CD4-positive, alpha-beta memory T cell (primary cell): ENCODE measurements around the gene SUN1. TPM values are rescaled to one million over a fixed set of nuclear protein-coding genes. Genes with fewer than 3 reads are reported as not detected.
A peak's percentile ranks its signal among the peaks of the same experiment; 100 is the strongest.

Experiments
- CTCF ChIA-PET: fragments of 350-600 bp; sonication (Branson Sonifier 250); formaldehyde crosslinking; loops from one replicate; lab custom pipeline; 2021; ENCODE audit warnings: inconsistent platforms; ENCODE audit not compliant: partially characterized antibody; lab: Charles Lee
- POLR2A ChIA-PET: fragments of 350-600 bp; sonication (Branson Sonifier 250); formaldehyde crosslinking; loops from one replicate; lab custom pipeline; 2021; ENCODE audit not compliant: partially characterized antibody; lab: Charles Lee
- DNase-seq, 5 donors: peaks; one replicate each; pipeline versions ENCODE4 v3.0.0 to v3.0.0-alpha.2; 2020 to 2022; ENCODE audit warnings: mixed read lengths in 1 of 5
- H3K27ac ChIP-seq: one replicate; pipeline ENCODE4 v1.7.0; 2013; ENCODE audit warnings: low read depth, low read length
- H3K27me3 ChIP-seq: 2 replicates; pipeline ENCODE4 v1.7.0; 2013; ENCODE audit warnings: mild to moderate bottlenecking, low read length, moderate library complexity; ENCODE audit not compliant: insufficient read depth
- H3K36me3 ChIP-seq: 2 replicates; pipeline ENCODE4 v1.7.0; 2013; ENCODE audit warnings: mild to moderate bottlenecking, low read length, moderate library complexity; ENCODE audit not compliant: insufficient read depth
- H3K4me1 ChIP-seq: 2 replicates; pipeline ENCODE4 v1.7.0; 2013; ENCODE audit warnings: mild to moderate bottlenecking, low read length, moderate library complexity; ENCODE audit not compliant: insufficient read depth
- H3K4me3 ChIP-seq, 2 donors: one replicate each; pipeline ENCODE4 v1.7.0; 2013; ENCODE audit warnings: low read length in 2 of 2, mild to moderate bottlenecking in 1 of 2
- H3K9me3 ChIP-seq, 2 donors: one replicate each; pipeline ENCODE4 v1.7.0; 2013; ENCODE audit warnings: low read length in 2 of 2, control low read depth in 1 of 2; ENCODE audit not compliant: control insufficient read depth in 1 of 2
- H3K27ac Mint-ChIP-seq, 7 donors: one replicate each; pipeline ENCODE4 v1.8.0; 2020 to 2021; ENCODE audit warnings: mixed read lengths in 7 of 7, mild to moderate bottlenecking in 6 of 7, inconsistent platforms in 3 of 7, moderate library complexity in 3 of 7
- H3K27me3 Mint-ChIP-seq, 2 donors: one replicate each; pipeline ENCODE4 v1.8.0; 2020 to 2021; ENCODE audit warnings: mixed read lengths in 2 of 2
- H3K36me3 Mint-ChIP-seq, 2 donors: one replicate each; pipeline ENCODE4 v1.8.0; 2020 to 2021; ENCODE audit warnings: mixed read lengths in 2 of 2, inconsistent platforms in 1 of 2, mild to moderate bottlenecking in 1 of 2
- H3K4me1 Mint-ChIP-seq, 4 donors: one replicate each; pipeline ENCODE4 v1.8.0; 2020 to 2021; ENCODE audit warnings: mixed read lengths in 4 of 4, mild to moderate bottlenecking in 1 of 4
- H3K4me3 Mint-ChIP-seq, 8 donors: one replicate each; pipeline ENCODE4 v1.8.0; 2020 to 2021; ENCODE audit warnings: mixed read lengths in 8 of 8, mild to moderate bottlenecking in 7 of 8, moderate library complexity in 6 of 8, inconsistent platforms in 3 of 8
- H3K9me3 Mint-ChIP-seq, 8 donors: one replicate each; pipeline ENCODE4 v1.8.0; 2020 to 2021; ENCODE audit warnings: mixed read lengths in 8 of 8, mild to moderate bottlenecking in 5 of 8, inconsistent platforms in 3 of 8, moderate library complexity in 1 of 8
- intact Hi-C: fragments of 100-400 bp; cut with micrococcal nuclease; formaldehyde crosslinking; loops from one replicate; pipeline ENCODE4 v1.15.1; 2023
- polyA plus RNA-seq, 2 donors: library from polyadenylated mRNA; unstranded; fragments of 300-500 nt; fragmentation: Illumina TruSeq; gene quantifications; one replicate each; pipeline ENCODE4 v1.2.3, GENCODE V29; 2021
- total RNA-seq, 2 experiments: library from RNA; stranded (reverse); gene quantifications; one replicate each; pipeline ENCODE4 v1.2.3, GENCODE V29; 2021

SUN1 gene
- total and polyA plus RNA-seq, 4 experiments from 2014 or later, result 53.7 to 210 (median 131) TPM

GRCh38 chr7:876972-877311 lies 44.7 kb downstream of the SUN1 start:
- POLR2A ChIA-PET, result interaction anchor here (0.7 to 3.2 kb wide), 9 partner anchors 11 to 525 kb away, joined by 3 to 18 read pairs (median 5); partner anchors contain the start of genes COX19 and SUN1
- CTCF ChIA-PET, result no interaction called here
- H3K4me3 ChIP-seq, result peak overlapping the region; percentile 11 to 68
- intact Hi-C loops, result loop anchor here (1.0 to 5.0 kb wide), 6 partner anchors 46 to 272 kb away; partner anchors contain the start of genes COX19, DNAAF5 and PRKAR1B
- Mint-ChIP-seq H3K9me3 (no peaks in the 10 kb centered on the region), H3K36me3 (peaks cover 8 to 31% of the 10 kb centered on the region in 2 donors), H3K4me3 (peak overlapping the region; percentile 87 to 96 (median 91)), H3K4me1 (peaks cover 19 to 46% (median 35%) of the 10 kb centered on the region in 4 donors), H3K27me3 (no peaks in the 10 kb centered on the region), H3K27ac (peak overlapping the region; percentile 83 to 96 (median 94))
- H3K27ac ChIP-seq, result peak overlapping the region; percentile 84
- H3K36me3 ChIP-seq, result peaks cover 7% of the 10 kb centered on the region
- no peaks in the 10 kb centered on the region for H3K27me3 ChIP-seq
- peaks cover 48% of the 10 kb centered on the region for H3K4me1 ChIP-seq
- no peaks in the 10 kb centered on the region for H3K9me3 ChIP-seq
- peak in 1 of 5 donors; percentile 59 for DNase-seq

- H3K4me3 Mint-ChIP-seq, result peak overlapping the region; percentile 87 to 96 (median 91)
- intact Hi-C loops, result loop anchor here (2.0 to 5.0 kb wide), 2 partner anchors 150 to 273 kb away; partner anchors contain the start of genes DNAAF5 and PRKAR1B
- peak overlapping the region; percentile 38 to 68 for H3K4me3 ChIP-seq
- H3K27me3 Mint-ChIP-seq, result no peaks in the 10 kb centered on the region
- H3K27me3 ChIP-seq, result no peaks in the 10 kb centered on the region
- ChIA-PET CTCF (no interaction called here), POLR2A (interaction anchor here (0.7 to 3.2 kb wide), 9 partner anchors 10 to 525 kb away, joined by 3 to 18 read pairs (median 5); partner anchors contain the start of genes COX19 and SUN1)
- H3K36me3 ChIP-seq, result peaks cover under 1% of the 10 kb centered on the region
- no peak for DNase-seq
- peaks cover 21 to 49% (median 37%) of the 10 kb centered on the region in 4 donors for H3K4me1 Mint-ChIP-seq
- H3K36me3 Mint-ChIP-seq, result peaks cover 10 to 27% of the 10 kb centered on the region in 2 donors
- H3K9me3 Mint-ChIP-seq, result no peaks in the 10 kb centered on the region
- peak overlapping the region; percentile 84 for H3K27ac ChIP-seq
- H3K4me1 ChIP-seq, result peaks cover 48% of the 10 kb centered on the region
- H3K9me3 ChIP-seq, result no peaks in the 10 kb centered on the region
- peak overlapping the region; percentile 83 to 96 (median 94) for H3K27ac Mint-ChIP-seq
These were observed 45.3 kb downstream of the SUN1 start for GRCh38 chr7:877312-878232.

- Histone ChIP-seq H3K27me3 (no peaks in the 10 kb centered on the region), H3K4me3 (no peak overlapping the region), H3K36me3 (no peaks in the 10 kb centered on the region), H3K9me3 (no peaks in the 10 kb centered on the region), H3K27ac (no peak overlapping the region), H3K4me1 (peaks cover 44% of the 10 kb centered on the region)
- ChIA-PET POLR2A (interaction anchor here (0.6 to 1.2 kb wide), 2 partner anchors 20 to 95 kb away, joined by 3 to 5 read pairs; no protein-coding TSS in a partner anchor), CTCF (no interaction called here)
- no peak for DNase-seq
- intact Hi-C loops, result loop anchor here (5.0 kb wide), 1 partner anchor 152 kb away; the partner anchor contains the start of genes DNAAF5 and PRKAR1B
- Mint-ChIP-seq H3K27me3 (no peaks in the 10 kb centered on the region), H3K36me3 (peaks cover 5 to 16% of the 10 kb centered on the region in 2 donors), H3K4me3 (peak overlapping the region; percentile 29 to 74 (median 58)), H3K9me3 (no peaks in the 10 kb centered on the region), H3K4me1 (peaks cover 15 to 45% (median 31%) of the 10 kb centered on the region in 4 donors), H3K27ac (peak overlapping the region in 4 of 7 donors; percentile 18 to 94 (median 46))
These were observed 46.8 kb downstream of the SUN1 start for GRCh38 chr7:879093-879492.

GRCh38 chr7:879706-880105 lies 47.4 kb downstream of the SUN1 start:
- no peaks in the 10 kb centered on the region for H3K9me3 ChIP-seq
- Mint-ChIP-seq H3K9me3 (no peaks in the 10 kb centered on the region), H3K36me3 (peaks cover 5 to 16% of the 10 kb centered on the region in 2 donors), H3K27me3 (no peaks in the 10 kb centered on the region), H3K27ac (peak overlapping the region in 2 of 7 donors; percentile 30 to 94), H3K4me1 (peaks cover 17 to 49% (median 34%) of the 10 kb centered on the region in 4 donors), H3K4me3 (peak overlapping the region in 2 of 8 donors; percentile 55 to 74)
- ChIA-PET CTCF (no interaction called here), POLR2A (interaction anchor here (0.6 to 1.2 kb wide), 2 partner anchors 19 to 94 kb away, joined by 3 to 5 read pairs; no protein-coding TSS in a partner anchor)
- H3K36me3 ChIP-seq, result no peaks in the 10 kb centered on the region
- H3K4me1 ChIP-seq, result peaks cover 42% of the 10 kb centered on the region
- intact Hi-C loops, result loop anchor here (5.0 kb wide), 1 partner anchor 152 kb away; the partner anchor contains the start of genes DNAAF5 and PRKAR1B
- no peaks in the 10 kb centered on the region for H3K27me3 ChIP-seq
- H3K4me3 ChIP-seq, result no peak overlapping the region
- no peak overlapping the region for H3K27ac ChIP-seq
- DNase-seq, result no peak

GRCh38 chr7:880450-880849 lies 48.2 kb downstream of the SUN1 start:
- POLR2A ChIA-PET, result interaction anchor here (1.2 kb wide), 1 partner anchor 19 kb away, joined by 3 read pairs; no protein-coding TSS in a partner anchor
- peak overlapping the region in 2 of 8 donors; percentile 8 to 29 for H3K4me3 Mint-ChIP-seq
- H3K27ac ChIP-seq, result no peak overlapping the region

GRCh38 chr7:881441-882234 lies 49.4 kb downstream of the SUN1 start:
- intact Hi-C loops, result no loop called here
- peaks cover 5 to 16% of the 10 kb centered on the region in 2 donors for H3K36me3 Mint-ChIP-seq

More at GRCh38 chr7:880450-880849, 48.2 kb downstream of the SUN1 start:
- Mint-ChIP-seq H3K27ac (peak overlapping the region in 1 of 7 donors; percentile 55), H3K27me3 (no peaks in the 10 kb centered on the region), H3K4me1 (peaks cover 18 to 52% (median 36%) of the 10 kb centered on the region in 4 donors), H3K9me3 (no peaks in the 10 kb centered on the region), H3K36me3 (peaks cover 5 to 16% of the 10 kb centered on the region in 2 donors)
- Histone ChIP-seq H3K4me3 (no peak overlapping the region), H3K27me3 (no peaks in the 10 kb centered on the region), H3K36me3 (no peaks in the 10 kb centered on the region), H3K4me1 (peaks cover 40% of the 10 kb centered on the region), H3K9me3 (no peaks in the 10 kb centered on the region)
- no peak for DNase-seq
- intact Hi-C loops, result no loop called here
- CTCF ChIA-PET, result no interaction called here

More at GRCh38 chr7:881441-882234, 49.4 kb downstream of the SUN1 start:
- Histone ChIP-seq H3K36me3 (peaks cover 5% of the 10 kb centered on the region), H3K4me3 (no peak overlapping the region), H3K27me3 (no peaks in the 10 kb centered on the region), H3K4me1 (peaks cover 36% of the 10 kb centered on the region), H3K27ac (no peak overlapping the region), H3K9me3 (no peaks in the 10 kb centered on the region)
- no peak for DNase-seq
- peak overlapping the region in 2 of 8 donors; percentile 47 to 57 for H3K4me3 Mint-ChIP-seq
- ChIA-PET CTCF (no interaction called here), POLR2A (no interaction called here)
- H3K27ac Mint-ChIP-seq, result peak overlapping the region in 2 of 7 donors; percentile 7 to 71
- no peaks in the 10 kb centered on the region for H3K27me3 Mint-ChIP-seq
- peaks cover 18 to 57% (median 37%) of the 10 kb centered on the region in 4 donors for H3K4me1 Mint-ChIP-seq
- H3K9me3 Mint-ChIP-seq, result no peaks in the 10 kb centered on the region
